HCT116 (cell line): ENCODE measurements around the gene ALK. TPM values are rescaled to one million over a fixed set of nuclear protein-coding genes. Genes with fewer than 3 reads are reported as not detected.

Experiments used
- ATAC-seq: fragments of 200-7000 bp; cut with Tn5 transposase; 2 replicates; pipeline ENCODE4 v1.9.1; 2020; ENCODE audit warnings: mild to moderate bottlenecking, moderate library complexity
- BruUV-seq: library from RNA; stranded (reverse); fragments of 400-500 nt; replicated peaks from 2 replicates; lab custom pipeline; 2021; lab: Mats Ljungman, UMichigan
- CTCF ChIA-PET: fragments of 300-600 bp; sonication (Branson Sonifier 250); formaldehyde crosslinking; loops from one replicate; lab custom pipeline; 2021; ENCODE audit warnings: antibody characterized with exemption; lab: Charles Lee
- POLR2A ChIA-PET: fragments of 300-600, 350-600 bp; sonication (Branson Sonifier 250); formaldehyde crosslinking; loops from one replicate; lab custom pipeline; 2021; ENCODE audit warnings: antibody characterized with exemption; lab: Charles Lee
- RAD21 ChIA-PET, 2 experiments: fragments of 300-600 bp; sonication (Branson Sonifier 250); formaldehyde crosslinking; loops; one replicate each; lab custom pipeline; 2023; ENCODE audit warnings: low total read pairs in 2 of 2; ENCODE audit not compliant: uncharacterized antibody in 2 of 2, unreplicated experiment in 2 of 2, low non-redundant PET in 1 of 2; lab: Charles Lee
- DNase-seq: peaks from one replicate; pipeline ENCODE4 v3.0.0-alpha.2; 2010; ENCODE audit warnings: low read depth, low spot score
- H2AFZ ChIP-seq: fragments of 200-600 bp; shearing (Covaris generic), sonication (generic); 2 replicates; pipeline ENCODE4 v1.6.1; 2017; ENCODE audit warnings: low read depth, mixed run types, mixed read lengths, antibody characterized with exemption, low read length; ENCODE audit not compliant: poor library complexity, severe bottlenecking
- H3K27ac ChIP-seq: 2 replicates; pipeline ENCODE4 v1.5.1; 2012; ENCODE audit warnings: low read depth, low read length
- H3K27me3 ChIP-seq: fragments of 200-600 bp; sonication (generic); 2 replicates; pipeline ENCODE4 v1.6.1; 2016; ENCODE audit warnings: mixed run types, low read length, mixed read lengths; ENCODE audit not compliant: insufficient read depth
- H3K36me3 ChIP-seq, 2 experiments: fragments of 200-500 bp in 1 of 2; fragments of 200-600 bp in 1 of 2; sonication (Bioruptor generic) in 1 of 2; sonication (generic) in 1 of 2; 2 replicates each; pipeline versions ENCODE4 v1.5.1 to v1.6.1; 2014 to 2016; ENCODE audit warnings: low read length in 2 of 2, inconsistent platforms in 1 of 2, mixed read lengths in 1 of 2, mixed run types in 1 of 2; ENCODE audit not compliant: insufficient read depth in 2 of 2, control insufficient read depth in 1 of 2
- H3K4me1 ChIP-seq, 2 experiments: fragments of 200-600 bp in 1 of 2; sonication (generic) in 1 of 2; 2 replicates each; pipeline versions ENCODE4 v1.5.1 to v1.6.1; 2012 to 2017; ENCODE audit warnings: low read length in 2 of 2, inconsistent platforms in 1 of 2, mild to moderate bottlenecking in 1 of 2, mixed read lengths in 1 of 2, mixed run types in 1 of 2, moderate library complexity in 1 of 2; ENCODE audit not compliant: insufficient read depth in 2 of 2, control insufficient read depth in 1 of 2
- H3K4me2 ChIP-seq: fragments of 200-600 bp; sonication (generic); 2 replicates; pipeline ENCODE4 v1.6.1; 2017; ENCODE audit warnings: mixed run types, low read length, mixed read lengths
- H3K4me3 ChIP-seq, 2 experiments: fragments of 200-600 bp in 1 of 2; sonication (generic) in 1 of 2; replicated peaks in 1 of 2; 2 replicates each; pipeline ENCODE4 v1.5.1; 2011 to 2016; ENCODE audit warnings: low read length in 2 of 2, control low read depth in 1 of 2, low read depth in 1 of 2, mild to moderate bottlenecking in 1 of 2, mixed read lengths in 1 of 2, mixed run types in 1 of 2
- H3K79me2 ChIP-seq: fragments of 200-600 bp; sonication (generic); 2 replicates; pipeline ENCODE4 v1.6.1; 2017; ENCODE audit warnings: mild to moderate bottlenecking, mixed run types, low read length, moderate library complexity, mixed read lengths; ENCODE audit not compliant: insufficient read depth
- H3K9ac ChIP-seq: fragments of 200-600 bp; sonication (generic); 2 replicates; pipeline ENCODE4 v1.6.1; 2016; ENCODE audit warnings: low read length, mixed read lengths
- H3K9me2 ChIP-seq: fragments of 200-600 bp; sonication (generic), shearing (Covaris generic); 2 replicates; pipeline ENCODE4 v1.6.1; 2017; ENCODE audit warnings: mixed run types, mild to moderate bottlenecking, moderate library complexity; ENCODE audit not compliant: insufficient read depth
- H3K9me3 ChIP-seq, 2 experiments: fragments of 200-500 bp in 1 of 2; fragments of 200-600 bp in 1 of 2; sonication (Bioruptor generic) in 1 of 2; sonication (generic) in 1 of 2; 2 replicates each; pipeline ENCODE4 v1.6.1; 2014 to 2017; ENCODE audit warnings: low read length in 2 of 2, mixed read lengths in 2 of 2, inconsistent platforms in 1 of 2, low read depth in 1 of 2, mild to moderate bottlenecking in 1 of 2, mixed run types in 1 of 2, moderate library complexity in 1 of 2; ENCODE audit not compliant: control insufficient read depth in 1 of 2, insufficient read depth in 1 of 2
- H4K20me1 ChIP-seq: fragments of 200-600 bp; sonication (generic), shearing (Covaris generic); 2 replicates; pipeline ENCODE4 v1.6.1; 2017; ENCODE audit warnings: mixed run types, mild to moderate bottlenecking, moderate library complexity; ENCODE audit not compliant: insufficient read depth
- ATF3 ChIP-seq: IDR thresholded peaks from 2 replicates; pipeline ENCODE4 v1.6.1; 2012
- CTCF ChIP-seq, 3 experiments: fragments of 200-600 bp in 1 of 3; sonication (generic) in 1 of 3; IDR thresholded peaks in 2 of 3; conservative IDR thresholded peaks in 1 of 3; 2 replicates each; pipeline ENCODE4 v1.5.1; 2012 to 2017; ENCODE audit warnings: low read depth in 2 of 3, low read length in 2 of 3, antibody characterized with exemption in 1 of 3, borderline replicate concordance in 1 of 3, control low read depth in 1 of 3, mild to moderate bottlenecking in 1 of 3, mixed read lengths in 1 of 3, mixed run types in 1 of 3, moderate library complexity in 1 of 3; ENCODE audit not compliant: insufficient read depth in 1 of 3
- ELF1 ChIP-seq: IDR thresholded peaks from 2 replicates; pipeline ENCODE4 v1.6.1; 2012; ENCODE audit warnings: low read depth, borderline replicate concordance
- EZH2phosphoT487 ChIP-seq: fragments of 200-600 bp; IDR thresholded peaks from 2 replicates; pipeline ENCODE4 v1.6.1; 2018; ENCODE audit warnings: antibody characterized with exemption, borderline replicate concordance
- FOSL1 ChIP-seq: IDR thresholded peaks from 2 replicates; pipeline ENCODE4 v1.6.1; 2012; ENCODE audit warnings: low read depth
- JUND ChIP-seq: IDR thresholded peaks from 2 replicates; pipeline ENCODE4 v1.6.1; 2012
- POLR2A ChIP-seq: IDR thresholded peaks from 2 replicates; pipeline ENCODE4 v1.7.0; 2011; ENCODE audit warnings: borderline replicate concordance; ENCODE audit not compliant: insufficient read depth, insufficient read length; ENCODE audit errors: extremely low read depth
- SIN3A ChIP-seq: IDR thresholded peaks from 2 replicates; pipeline ENCODE4 v1.6.1; 2012; ENCODE audit warnings: low read depth
- SP1 ChIP-seq: IDR thresholded peaks from 2 replicates; pipeline ENCODE4 v1.6.1; 2012; ENCODE audit warnings: low read depth
- SRF ChIP-seq: IDR thresholded peaks from 2 replicates; pipeline ENCODE4 v1.6.1; 2012; ENCODE audit warnings: low read depth
- ZBTB33 ChIP-seq: IDR thresholded peaks from 2 replicates; pipeline ENCODE4 v1.6.1; 2011; ENCODE audit warnings: mild to moderate bottlenecking, low read length, moderate library complexity; ENCODE audit not compliant: insufficient replicate concordance; ENCODE audit errors: extremely low read depth
- intact Hi-C: fragments of 100-400 bp; cut with micrococcal nuclease; formaldehyde crosslinking; loops from 2 replicates; pipeline ENCODE4 v1.10.0; 2022
- total RNA-seq: library from RNA; stranded (reverse); gene quantifications from one replicate; pipeline ENCODE4 v1.2.1, GENCODE V29; 2021; ENCODE audit not compliant: unreplicated experiment

Gene ALK
- total RNA-seq, 1 experiment from 2014 or later = not detected

GRCh38 chr2:29544917-29545316, 376.5 kb downstream of the ALK start:
- H3K4me1 ChIP-seq = no peaks in the 10 kb centered on the region
- H3K27me3 ChIP-seq = peaks cover 66% of the 10 kb centered on the region
- H3K4me2 ChIP-seq = no peak overlapping the region
- DNase-seq = no peak
- H3K27ac ChIP-seq = no peak overlapping the region
- no peaks in the 10 kb centered on the region for H4K20me1 ChIP-seq
- POLR2A ChIA-PET = no interaction called here
- BruUV-seq = no TSS peak
- RAD21 ChIA-PET = no interaction called here
- H3K9me3 ChIP-seq = no peaks in the 10 kb centered on the region
- no peaks in the 10 kb centered on the region for H3K79me2 ChIP-seq
- intact Hi-C loops = no loop called here
- H3K9ac ChIP-seq = no peak overlapping the region
- CTCF ChIA-PET = no interaction called here
- ATAC-seq = no peak
- no peaks in the 10 kb centered on the region for H3K36me3 ChIP-seq
- H2AFZ ChIP-seq = no peak overlapping the region
- TF ChIP-seq FOSL1 = no peak
- no peak for TF ChIP-seq ATF3
- no peak for TF ChIP-seq CTCF (IDR thresholded peaks at IDR 0.05 in 2 of 3, conservative IDR thresholded peaks at IDR 0.05 in 1 of 3; ENCODE audit: borderline replicate concordance in 1 of 3, insufficient read depth in 1 of 3, low read depth in 2 of 3, low read length in 2 of 3)
- no peak for TF ChIP-seq SRF
- no peaks in the 10 kb centered on the region for H3K9me2 ChIP-seq
- no peak overlapping the region for H3K4me3 ChIP-seq

GRCh38 chr2:29544031-29544430, 377.4 kb downstream of the ALK start:
- ChIA-PET RAD21 (no interaction called here), POLR2A (no interaction called here), CTCF (no interaction called here)
- no peaks in the 10 kb centered on the region for H3K9me2 ChIP-seq
- no peaks in the 10 kb centered on the region for H3K79me2 ChIP-seq
- no peak overlapping the region for H3K9ac ChIP-seq
- no peaks in the 10 kb centered on the region for H3K36me3 ChIP-seq
- no peak overlapping the region for H3K4me3 ChIP-seq
- H3K27ac ChIP-seq = no peak overlapping the region
- no peak overlapping the region for H3K4me2 ChIP-seq
- H3K27me3 ChIP-seq = peaks cover 73% of the 10 kb centered on the region
- no peaks in the 10 kb centered on the region for H4K20me1 ChIP-seq
- H3K9me3 ChIP-seq = no peaks in the 10 kb centered on the region
- DNase-seq = no peak
- no peak overlapping the region for H2AFZ ChIP-seq
- no peaks in the 10 kb centered on the region for H3K4me1 ChIP-seq
- intact Hi-C loops = no loop called here
- ATAC-seq = no peak
- no TSS peak for BruUV-seq
- TF ChIP-seq POLR2A = no peak
- no peak for TF ChIP-seq CTCF (IDR thresholded peaks at IDR 0.05 in 2 of 3, conservative IDR thresholded peaks at IDR 0.05 in 1 of 3; ENCODE audit: borderline replicate concordance in 1 of 3, insufficient read depth in 1 of 3, low read depth in 2 of 3, low read length in 2 of 3)
- TF ChIP-seq JUND = no peak
- TF ChIP-seq EZH2phosphoT487 = no peak
- TF ChIP-seq SIN3A = no peak
- no peak for TF ChIP-seq SP1
- no peak for TF ChIP-seq ZBTB33
- TF ChIP-seq ELF1 = no peak
